GM12878 (cell line): ENCODE results near the gene GLT8D2. TPM values are rescaled to one million over a fixed set of nuclear protein-coding genes. Genes with fewer than 3 reads are reported as not detected.

Experiments used
- ATAC-seq: fragments of 200-7000 bp; cut with Tn5 transposase; 3 replicates; pipeline ENCODE4 v1.9.1; 2020; ENCODE audit warnings: mild to moderate bottlenecking, moderate library complexity
- BruUV-seq: library from RNA; stranded (reverse); fragments of 400-500 nt; replicated peaks from 2 replicates; lab custom pipeline; 2021; lab: Mats Ljungman, UMichigan
- CTCF ChIA-PET: fragments of 300-600 bp; sonication (Branson Sonifier 250); formaldehyde crosslinking; extraction: SDS; loops from one replicate; lab custom pipeline; 2021; ENCODE audit warnings: inconsistent platforms; lab: Yijun Ruan, JAX
- POLR2A ChIA-PET: fragments of 350-600 bp; formaldehyde crosslinking; extraction: SDS; loops from one replicate; lab custom pipeline; 2021; ENCODE audit warnings: inconsistent platforms; lab: Charles Lee
- RAD21 ChIA-PET: fragments of 300-600 bp; sonication (Branson Sonifier 250); formaldehyde crosslinking; loops from one replicate; lab custom pipeline; 2023; ENCODE audit warnings: antibody characterized with exemption; ENCODE audit not compliant: unreplicated experiment; lab: Charles Lee
- SMC1A ChIA-PET: fragments of 300-600 bp; sonication (Branson Sonifier 250); formaldehyde crosslinking; loops from one replicate; lab custom pipeline; 2023; ENCODE audit not compliant: unreplicated experiment, uncharacterized antibody; lab: Charles Lee
- DNase-seq: peaks from one replicate; pipeline ENCODE4 v3.0.0-alpha.2; 2011; ENCODE audit warnings: low read depth, low spot score
- FAIRE-seq: peaks from 3 replicates; lab custom pipeline; 2011; peaks lifted over from hg19 to GRCh38; lab: Jason Lieb, UNC
- H2AFZ ChIP-seq: 2 replicates; pipeline ENCODE4 v1.6.0; 2011; ENCODE audit warnings: low read depth, low read length, control low read depth; ENCODE audit not compliant: control insufficient read depth
- H3K27ac ChIP-seq: 2 replicates; pipeline ENCODE4 v1.5.1; 2011; ENCODE audit warnings: control low read depth; ENCODE audit not compliant: control insufficient read depth, insufficient read depth
- H3K27me3 ChIP-seq, 2 experiments: replicated peaks in 1 of 2; 2 replicates each; pipeline versions ENCODE4 v1.6.0 to v1.6.1; 2011; ENCODE audit warnings: low read length in 1 of 2; ENCODE audit not compliant: control insufficient read depth in 2 of 2, insufficient read depth in 2 of 2
- H3K36me3 ChIP-seq, 2 experiments: 2 replicates each; pipeline ENCODE4 v1.5.1; 2011; ENCODE audit warnings: low read length in 1 of 2; ENCODE audit not compliant: control insufficient read depth in 2 of 2, insufficient read depth in 2 of 2
- H3K4me1 ChIP-seq: 2 replicates; pipeline ENCODE4 v1.6.1; 2011; ENCODE audit warnings: mild to moderate bottlenecking, low read length, moderate library complexity, mixed read lengths; ENCODE audit not compliant: control insufficient read depth, insufficient read depth
- H3K4me2 ChIP-seq: 2 replicates; pipeline ENCODE4 v1.6.0; 2011; ENCODE audit warnings: control low read depth; ENCODE audit not compliant: control insufficient read depth, insufficient read depth
- H3K4me3 ChIP-seq: fragments of 200-600 bp; sonication (generic); 2 replicates; pipeline ENCODE4 v1.5.1; 2016
- H3K79me2 ChIP-seq: 2 replicates; pipeline ENCODE4 v1.6.0; 2011; ENCODE audit warnings: low read length; ENCODE audit not compliant: control insufficient read depth, insufficient read depth
- H3K9ac ChIP-seq: 2 replicates; pipeline ENCODE4 v1.8.0; 2011; ENCODE audit warnings: low read length, control low read depth, mixed read lengths; ENCODE audit not compliant: control insufficient read depth, insufficient read depth
- H3K9me3 ChIP-seq: replicated peaks from 3 replicates; pipeline ENCODE4 v1.5.1; 2011; ENCODE audit warnings: mild to moderate bottlenecking, low read length; ENCODE audit not compliant: control insufficient read depth, insufficient read depth
- H4K20me1 ChIP-seq: 2 replicates; pipeline ENCODE4 v1.6.0; 2011; ENCODE audit not compliant: control insufficient read depth, insufficient read depth
- BHLHE40 ChIP-seq, 2 experiments: fragments of 450-650 bp in 1 of 2; IDR thresholded peaks; 2 replicates each; pipeline ENCODE4 v1.6.1; 2011 to 2017; ENCODE audit warnings: low read depth in 2 of 2, borderline replicate concordance in 1 of 2, improper control_type of control experiment in 1 of 2, low read length in 1 of 2, mild to moderate bottlenecking in 1 of 2
- CBX3 ChIP-seq: fragments of 200-600 bp; sonication (generic); IDR thresholded peaks from 2 replicates; pipeline ENCODE4 v1.6.1; 2016; ENCODE audit warnings: low read depth, borderline replicate concordance
- CHD1 ChIP-seq: IDR thresholded peaks from 2 replicates; pipeline ENCODE4 v1.6.1; 2012; ENCODE audit warnings: low read depth, low read length, improper control_type of control experiment
- CHD2 ChIP-seq: IDR thresholded peaks from 2 replicates; pipeline ENCODE4 v1.6.1; 2011; ENCODE audit warnings: low read depth, low read length, improper control_type of control experiment, borderline replicate concordance
- CREM ChIP-seq: IDR thresholded peaks from 2 replicates; pipeline ENCODE4 v1.6.1; 2014; ENCODE audit warnings: antibody characterized with exemption, low read depth
- E2F8 ChIP-seq: fragments of 450-650 bp; IDR thresholded peaks from 2 replicates; pipeline ENCODE4 v1.6.1; 2018; ENCODE audit warnings: mild to moderate bottlenecking, low read depth, moderate library complexity; ENCODE audit not compliant: partially characterized antibody
- KDM1A ChIP-seq: fragments of 200-600 bp; sonication (generic); IDR thresholded peaks from 2 replicates; pipeline ENCODE4 v1.6.1; 2016; ENCODE audit warnings: borderline replicate concordance
- MXI1 ChIP-seq: fragments of 150-350 bp; IDR thresholded peaks from 2 replicates; pipeline ENCODE4 v1.6.1; 2011; ENCODE audit warnings: low read depth, mild to moderate bottlenecking, inconsistent platforms, low read length, improper control_type of control experiment
- MYB ChIP-seq: fragments of 150-350 bp; IDR thresholded peaks from 2 replicates; pipeline ENCODE4 v1.6.1; 2014; ENCODE audit warnings: mild to moderate bottlenecking, low read depth, low read length, borderline replicate concordance
- NFIC ChIP-seq: IDR thresholded peaks from 2 replicates; pipeline ENCODE4 v1.6.1; 2012; ENCODE audit warnings: low read depth, mild to moderate bottlenecking, inconsistent platforms, low read length, moderate library complexity
- RAD51 ChIP-seq: fragments of 450-650 bp; IDR thresholded peaks from 2 replicates; pipeline ENCODE4 v1.6.1; 2016; ENCODE audit warnings: moderate library complexity, mild to moderate bottlenecking, inconsistent platforms
- RBBP5 ChIP-seq: fragments of 200-600 bp; sonication (generic); conservative IDR thresholded peaks from 2 replicates; pipeline ENCODE4 v1.6.1; 2016
- RCOR1 ChIP-seq: conservative IDR thresholded peaks from 2 replicates; pipeline ENCODE4 v1.6.1; 2012; ENCODE audit warnings: low read depth, low read length, improper control_type of control experiment
- TAF1 ChIP-seq: IDR thresholded peaks from 2 replicates; pipeline ENCODE4 v1.6.1; 2011; ENCODE audit warnings: mild to moderate bottlenecking, low read depth, low read length, borderline replicate concordance
- WGBS: methylation state at CpG from one replicate; pipeline ENCODE4 v1.1.6; 2016; ENCODE audit warnings: low lambda C conversion rate; ENCODE audit not compliant: insufficient replicate concordance, insufficient coverage; ENCODE audit errors: missing lambda C conversion rate; 5-methylcytosine and 5-hydroxymethylcytosine counted together
- in situ Hi-C: fragments of 300-500 bp; cut with MboI; formaldehyde crosslinking; loops from 9 replicates; pipeline ENCODE4 v1.14.3; 2018; ENCODE audit warnings: mixed read lengths
- intact Hi-C: fragments of 100-400 bp; cut with micrococcal nuclease; formaldehyde crosslinking; loops from one replicate; pipeline ENCODE4 v1.14.2; 2022; ENCODE audit not compliant: unreplicated experiment
- polyA plus RNA-seq, 11 experiments: library from polyadenylated mRNA; depleted of rRNA in 4 of 11; unstranded in 6 of 11; stranded (reverse) in 5 of 11; fragments of >200 nt; fragmentation: Nextera tagmentation in 4 of 11; fragmentation: Illumina TruSeq in 1 of 11; extraction: Ambion mirVana in 4 of 11; extraction: Trizol in 1 of 11; gene quantifications; 1 replicate in 1 of 11; 2 replicates in 10 of 11; pipeline versions ENCODE4 v1.2.1 to v1.2.3, GENCODE V29; 2011 to 2016; ENCODE audit warnings: inconsistent platforms in 2 of 11, missing spikeins in 2 of 11, low read depth in 1 of 11
- total RNA-seq, 4 experiments: library from RNA; depleted of rRNA in 3 of 4; stranded (reverse); fragments of >200 nt in 3 of 4; fragmentation: Illumina TruSeq in 1 of 4; extraction: Trizol in 1 of 4; gene quantifications; 2 replicates each; pipeline versions ENCODE4 v1.2.1 to v1.2.3, GENCODE V29; 2013 to 2021

The GLT8D2 gene
- total and polyA plus RNA-seq, 10 of the 15 experiments (the other 5 are each of a cell fraction or from before 2014, with no cell fraction given), result 0.06 to 0.80 (median 0.37) TPM; not detected in 1

GRCh38 chr12:103964805-103965204 lies 85.2 kb downstream of the GLT8D2 start:
- 2% methylated on average over 3 of the region's 3 CpGs for WGBS
- DNase-seq, result no peak
- TF ChIP-seq MYB (no peak), CHD1 (no peak), NFIC (no peak; the same call in 1 of the 2 replicates), MXI1 (no peak), CREM (no peak), CBX3 (no peak), BHLHE40 (IDR thresholded peaks at IDR 0.05; ENCODE audit: borderline replicate concordance in 1 of 2, low read depth in 2 of 2, low read length in 1 of 2) (peak; percentile 63 to 64; a peak in 2 of 4 replicates), E2F8 (no peak), CHD2 (no peak), RAD51 (0 out of 2 replicates have a peak, but pooled peaks have one; percentile 48), RBBP5 (no peak), TAF1 (no peak), RCOR1 (0 out of 2 replicates have a peak, but pooled peaks have one; percentile 16), KDM1A (no peak)
- TF ChIP-seq, all 136 proteins: peak for 3
- peak overlapping the region; percentile 94 for H3K27ac ChIP-seq
- SMC1A ChIA-PET, result interaction anchor here (0.8 to 6.6 kb wide), 14 partner anchors 9 to 171 kb away, joined by 3 to 67 read pairs (median 8); partner anchors contain the start of gene HSP90B1
- FAIRE-seq (no peak), ATAC-seq (no peak)
- H4K20me1 ChIP-seq, result no peaks in the 10 kb centered on the region
- intact Hi-C loops, result loop anchor here (1.0 to 10.0 kb wide), 5 partner anchors 8 to 320 kb away; partner anchors contain the start of gene HSP90B1
- peak overlapping the region; percentile 77 for H2AFZ ChIP-seq
- CTCF ChIA-PET, result interaction anchor here (1.0 to 5.6 kb wide), 8 partner anchors 9 to 144 kb away, joined by 3 to 33 read pairs (median 5); a partner anchor contains a TSS
- in situ Hi-C loops, result no loop called here
- no peaks in the 10 kb centered on the region for H3K9me3 ChIP-seq
- H3K36me3 ChIP-seq, result peaks cover 0 to 8% of the 10 kb centered on the region in 2 experiments; a peak in 2 of 4 replicates
- H3K4me1 ChIP-seq, result peaks cover 10% of the 10 kb centered on the region
- RAD21 ChIA-PET, result interaction anchor here (0.7 to 4.9 kb wide), 9 partner anchors 8 to 99 kb away, joined by 3 to 34 read pairs (median 8); partner anchors contain the start of gene HSP90B1
- H3K79me2 ChIP-seq, result peaks cover 59% of the 10 kb centered on the region
- peak overlapping the region; percentile 93 for H3K4me2 ChIP-seq
- POLR2A ChIA-PET, result interaction anchor here (0.6 to 4.9 kb wide), 11 partner anchors 9 to 172 kb away, joined by 3 to 52 read pairs (median 3); partner anchors contain the start of gene HSP90B1
- H3K27me3 ChIP-seq, result no peaks in the 10 kb centered on the region
- peak overlapping the region; percentile 92 for H3K4me3 ChIP-seq
- H3K9ac ChIP-seq, result peak overlapping the region; percentile 95
- BruUV-seq, result no TSS peak
